ENCODE measurements around the gene RNF40.

DNA sequence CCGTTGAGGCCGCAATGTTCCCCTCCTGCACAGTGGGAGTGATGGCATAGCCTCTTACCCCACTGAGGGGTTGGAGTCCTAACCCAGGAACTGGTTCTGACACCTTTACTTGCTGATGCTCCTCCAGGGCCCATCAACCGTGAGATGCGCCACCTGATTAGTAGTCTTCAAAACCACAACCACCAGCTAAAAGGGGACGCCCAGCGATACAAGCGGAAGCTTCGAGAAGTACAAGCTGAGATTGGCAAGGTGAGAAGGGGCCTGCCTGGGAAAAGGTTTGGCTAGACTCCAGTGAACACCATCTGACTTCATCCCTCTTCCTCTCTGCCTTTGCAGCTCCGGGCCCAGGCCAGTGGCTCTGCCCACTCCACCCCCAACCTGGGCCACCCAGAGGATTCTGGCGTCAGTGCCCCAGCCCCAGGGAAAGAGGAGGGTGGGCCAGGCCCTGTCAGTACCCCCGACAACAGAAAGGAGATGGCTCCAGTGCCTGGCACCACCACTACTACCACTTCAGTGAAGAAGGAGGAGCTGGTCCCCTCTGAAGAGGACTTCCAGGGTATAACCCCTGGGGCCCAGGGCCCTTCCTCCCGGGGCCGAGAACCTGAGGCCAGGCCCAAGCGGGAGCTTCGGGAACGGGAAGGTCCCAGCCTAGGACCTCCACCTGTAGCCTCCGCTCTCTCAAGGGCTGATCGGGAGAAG, 5.8 kb downstream of the RNF40 start:
- TF ChIP-seq POLR2AphosphoS5 (IDR thresholded peaks at IDR 0.05; ENCODE audit: insufficient read depth in 1 of 2, low read depth in 1 of 2) (no peak), POLR2A (IDR thresholded peaks at IDR 0.05) (no peak)
